Progenitor cell of endocrine pancreas (in vitro differentiated cells): ENCODE data around the gene DDR2. TPM values are rescaled to one million over a fixed set of nuclear protein-coding genes. Genes with fewer than 3 reads are reported as not detected.
"Not testable (repeated sequence)": the region's sequence is repeated elsewhere in the genome, so short reads cannot be mapped to it uniquely, and the experiment has no call there.

ENCODE experiments used
- DNase-seq: peaks from one replicate; pipeline ENCODE4 v3.0.0; 2021; ENCODE audit warnings: low spot score; ENCODE audit not compliant: unreplicated experiment
- H3K27ac Mint-ChIP-seq: 2 replicates; pipeline ENCODE4 v1.8.0; 2021; ENCODE audit warnings: mild to moderate bottlenecking, moderate library complexity, mixed read lengths
- H3K27me3 Mint-ChIP-seq: 2 replicates; pipeline ENCODE4 v1.8.0; 2021; ENCODE audit warnings: mixed read lengths
- H3K36me3 Mint-ChIP-seq: 2 replicates; pipeline ENCODE4 v1.8.0; 2022; ENCODE audit warnings: mixed read lengths; ENCODE audit not compliant: insufficient read depth
- H3K4me1 Mint-ChIP-seq: 2 replicates; pipeline ENCODE4 v1.8.0; 2021; ENCODE audit warnings: low read depth, mixed read lengths
- H3K4me3 Mint-ChIP-seq: 2 replicates; pipeline ENCODE4 v1.8.0; 2021; ENCODE audit warnings: low read depth, mild to moderate bottlenecking, moderate library complexity, mixed read lengths
- H3K9me3 Mint-ChIP-seq: 2 replicates; pipeline ENCODE4 v1.8.0; 2021; ENCODE audit warnings: low read depth, mixed read lengths
- CTCF ChIP-seq: fragments of 200-600 bp; sonication (generic); IDR thresholded peaks from one replicate; pipeline ENCODE4 v1.5.0; 2021; ENCODE audit warnings: antibody characterized with exemption, mild to moderate bottlenecking; ENCODE audit not compliant: unreplicated experiment
- total RNA-seq: library from RNA; stranded (reverse); gene quantifications from 2 replicates; pipeline ENCODE4 v1.2.1, GENCODE V29; 2021

The DDR2 gene
- total RNA-seq, 1 donor from 2014 or later: 1.7 TPM

GRCh38 chr1:162790303-162790984 is 158.2 kb downstream of the DDR2 start, which contains the start of gene HSD17B7:
TSS of gene HSD17B7 (plus strand) at chr1:162790702. CDS start at chr1:162790801, 99 bp downstream.
- Mint-ChIP-seq H3K4me3 (peak within 1 kb of the TSS; percentile 90), H3K27ac (peak within 1 kb of the TSS; percentile 99), H3K4me1 (peaks cover 29% of the 10 kb centered on the region)
- H3K27me3 Mint-ChIP-seq, H3K36me3 Mint-ChIP-seq, H3K9me3 Mint-ChIP-seq: not testable (repeated sequence)
- DNase-seq: peak; percentile 51
- TF ChIP-seq CTCF: peak; percentile 28

- peaks cover 29% of the 10 kb centered on the region for H3K4me1 Mint-ChIP-seq
- H3K4me3 Mint-ChIP-seq: peak overlapping the region; percentile 90
- H3K27me3 Mint-ChIP-seq, H3K9me3 Mint-ChIP-seq, H3K36me3 Mint-ChIP-seq, DNase-seq: not testable (repeated sequence)
- peak overlapping the region; percentile 99 for H3K27ac Mint-ChIP-seq
Measured at GRCh38 chr1:162790985-162791357, 158.7 kb downstream of the DDR2 start.

- peaks cover 13% of the 10 kb centered on the region for H3K36me3 Mint-ChIP-seq
- not testable (repeated sequence) for H3K27ac Mint-ChIP-seq, H3K4me3 Mint-ChIP-seq, DNase-seq, H3K27me3 Mint-ChIP-seq, H3K9me3 Mint-ChIP-seq
- peaks cover 15% of the 10 kb centered on the region for H3K4me1 Mint-ChIP-seq
Measured at GRCh38 chr1:162794284-162794683, 162.0 kb downstream of the DDR2 start.

- not testable (repeated sequence) for H3K4me1 Mint-ChIP-seq, H3K4me3 Mint-ChIP-seq, H3K9me3 Mint-ChIP-seq, DNase-seq, H3K27ac Mint-ChIP-seq, H3K27me3 Mint-ChIP-seq
- peaks cover 23% of the 10 kb centered on the region for H3K36me3 Mint-ChIP-seq
Measured at GRCh38 chr1:162796617-162797279, 164.5 kb downstream of the DDR2 start.

GRCh38 chr1:162799995-162800830 is 167.9 kb downstream of the DDR2 start:
- H3K9me3 Mint-ChIP-seq: not testable (repeated sequence)
- peak; percentile 64 for TF ChIP-seq CTCF
- H3K36me3 Mint-ChIP-seq: peaks cover 19% of the 10 kb centered on the region

GRCh38 chr1:162807503-162807902 is 175.2 kb downstream of the DDR2 start:
- H3K27ac Mint-ChIP-seq, H3K4me3 Mint-ChIP-seq, H3K9me3 Mint-ChIP-seq, DNase-seq, H3K27me3 Mint-ChIP-seq, H3K4me1 Mint-ChIP-seq: not testable (repeated sequence)
- peaks cover 28% of the 10 kb centered on the region for H3K36me3 Mint-ChIP-seq

More at GRCh38 chr1:162799995-162800830, 167.9 kb downstream of the DDR2 start:
- H3K27ac Mint-ChIP-seq, H3K27me3 Mint-ChIP-seq, H3K4me1 Mint-ChIP-seq, H3K4me3 Mint-ChIP-seq: not testable (repeated sequence)
- DNase-seq: peak; percentile 34

GRCh38 chr1:162812357-162812756 is 180.1 kb downstream of the DDR2 start:
- not testable (repeated sequence) for H3K27me3 Mint-ChIP-seq, H3K4me1 Mint-ChIP-seq, H3K27ac Mint-ChIP-seq, DNase-seq, H3K4me3 Mint-ChIP-seq, H3K9me3 Mint-ChIP-seq
- peaks cover 15% of the 10 kb centered on the region for H3K36me3 Mint-ChIP-seq

GRCh38 chr1:162818136-162818535 is 185.9 kb downstream of the DDR2 start:
- H3K36me3 Mint-ChIP-seq, H3K4me1 Mint-ChIP-seq, DNase-seq, H3K27ac Mint-ChIP-seq, H3K4me3 Mint-ChIP-seq, H3K9me3 Mint-ChIP-seq: not testable (repeated sequence)
- peaks cover 17% of the 10 kb centered on the region for H3K27me3 Mint-ChIP-seq

- H3K27ac Mint-ChIP-seq, H3K4me3 Mint-ChIP-seq, H3K36me3 Mint-ChIP-seq, DNase-seq, H3K9me3 Mint-ChIP-seq, H3K4me1 Mint-ChIP-seq: not testable (repeated sequence)
- peaks cover 22% of the 10 kb centered on the region for H3K27me3 Mint-ChIP-seq
Measured at GRCh38 chr1:162818666-162819065, 186.4 kb downstream of the DDR2 start.
